ENCODE data around the gene ZNF787. TPM values are rescaled to one million over a fixed set of nuclear protein-coding genes. Genes with fewer than 3 reads are reported as not detected.

Gene ZNF787
- total and polyA plus RNA-seq, 10 of the 15 experiments (the other 5 are each of a cell fraction or from before 2014, with no cell fraction given), result 0.23 to 39.9 (median 4.1) TPM

DNA sequence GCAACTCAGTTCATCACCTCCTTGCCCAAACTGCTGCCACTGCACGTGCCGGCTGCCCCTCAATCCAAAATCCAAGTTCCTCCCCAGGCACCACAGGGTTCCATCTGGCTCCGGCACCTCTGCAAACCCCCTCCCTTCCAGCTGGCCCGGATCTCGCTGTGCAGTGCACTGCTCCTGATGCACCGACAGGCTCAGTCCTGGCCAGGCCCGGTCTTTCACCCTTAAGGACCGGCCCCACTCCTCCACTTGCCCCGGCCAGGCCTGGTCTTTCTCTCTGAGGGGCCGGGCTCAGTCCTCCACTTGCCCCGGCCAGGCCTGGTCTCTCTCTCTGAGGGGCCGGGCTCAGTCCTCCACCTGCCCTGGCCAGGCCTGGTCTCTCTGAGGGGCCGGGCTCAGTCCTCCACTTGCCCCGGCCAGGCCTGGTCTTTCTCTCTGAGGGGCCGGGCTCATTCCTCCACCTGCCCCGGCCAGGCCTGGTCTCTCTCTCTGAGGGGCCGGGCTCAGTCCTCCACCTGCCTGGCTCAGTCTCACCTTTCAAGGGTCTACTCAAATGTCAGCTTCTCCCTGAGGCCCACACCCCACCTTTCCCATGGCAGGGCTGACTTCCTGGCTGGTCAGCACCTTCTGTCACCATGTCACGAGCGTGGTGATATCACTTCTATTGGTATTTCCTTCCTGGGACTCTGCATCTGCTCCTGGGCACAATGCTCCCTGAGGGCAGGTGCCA is 6.9 kb downstream of the ZNF787 start:
- H4K20me1 ChIP-seq (ENCODE audit: control insufficient read depth, insufficient read depth), result no peaks in the 10 kb centered on the region
- 94% methylated on average over 19 of the region's 19 CpGs for WGBS (ENCODE audit: insufficient coverage, insufficient replicate concordance, low lambda C conversion rate, missing lambda C conversion rate)

GRCh38 chr19:56113074-56113632 is 7.9 kb downstream of the ZNF787 start:
- in situ Hi-C loops (cut with MboI), result no loop called here
- CTCF ChIA-PET, result no interaction called here
- no peak for DNase-seq (ENCODE audit: low read depth, low spot score)
- Histone ChIP-seq H3K27ac (ENCODE audit: control insufficient read depth, insufficient read depth) (peak overlapping the region; percentile 60; the same call in 1 of the 2 replicates), H3K79me2 (ENCODE audit: control insufficient read depth, insufficient read depth, low read length) (peaks cover 85% of the 10 kb centered on the region), H2AFZ (ENCODE audit: control insufficient read depth, low read depth, low read length) (no peak overlapping the region), H4K20me1 (ENCODE audit: control insufficient read depth, insufficient read depth) (no peaks in the 10 kb centered on the region; the same call in 1 of the 2 replicates), H3K4me2 (ENCODE audit: control insufficient read depth, insufficient read depth) (peak overlapping the region; percentile 36), H3K36me3 (ENCODE audit: control insufficient read depth in 2 of 2, insufficient read depth in 2 of 2, low read length in 1 of 2) (peaks cover 0 to 5% of the 10 kb centered on the region in 2 experiments; a peak in 3 of 4 replicates), H3K9ac (ENCODE audit: control insufficient read depth, insufficient read depth, low read length) (no peak overlapping the region), H3K4me3 (peak overlapping the region; percentile 55), H3K4me1 (ENCODE audit: control insufficient read depth, insufficient read depth, low read length) (peaks cover 44% of the 10 kb centered on the region), H3K27me3 (replicated peaks in 1 of 2; ENCODE audit: control insufficient read depth in 2 of 2, insufficient read depth in 2 of 2, low read length in 1 of 2) (no peaks in the 10 kb centered on the region), H3K9me3 (replicated peaks; ENCODE audit: control insufficient read depth, insufficient read depth, low read length) (no peaks in the 10 kb centered on the region)
- no peak for FAIRE-seq
- 18% methylated on average over 20 of the region's 20 CpGs for WGBS (ENCODE audit: insufficient coverage, insufficient replicate concordance, low lambda C conversion rate, missing lambda C conversion rate)
- 0 out of 3 replicates have a peak, but pooled peaks have one; percentile 3 for ATAC-seq
- RAD21 ChIA-PET (ENCODE audit: unreplicated experiment), result no interaction called here
- POLR2A ChIA-PET, result interaction anchor here (0.5 kb wide), 1 partner anchor 9 kb away, joined by 8 read pairs; no protein-coding TSS in a partner anchor
- SMC1A ChIA-PET (ENCODE audit: uncharacterized antibody, unreplicated experiment), result no interaction called here
- intact Hi-C loops (cut with micrococcal nuclease; ENCODE audit: unreplicated experiment), result no loop called here
- no TSS peak for BruUV-seq (replicated peaks)
- 0 out of 2 replicates have a peak, but pooled peaks have one; percentile 23 for TF ChIP-seq POLR2A (IDR thresholded peaks at IDR 0.05; ENCODE audit: low read depth, low read length)
- no peak for TF ChIP-seq ATF7 (IDR thresholded peaks at IDR 0.05; ENCODE audit: low read depth)
- no peak; the same call in 1 of the 2 replicates for TF ChIP-seq RUNX3 (IDR thresholded peaks at IDR 0.05; ENCODE audit: low read length)
- 0 out of 2 replicates have a peak, but pooled peaks have one; percentile 49 for TF ChIP-seq YY1 (IDR thresholded peaks at IDR 0.05; ENCODE audit: low read depth, low read length)
- TF ChIP-seq, protein P1, sequence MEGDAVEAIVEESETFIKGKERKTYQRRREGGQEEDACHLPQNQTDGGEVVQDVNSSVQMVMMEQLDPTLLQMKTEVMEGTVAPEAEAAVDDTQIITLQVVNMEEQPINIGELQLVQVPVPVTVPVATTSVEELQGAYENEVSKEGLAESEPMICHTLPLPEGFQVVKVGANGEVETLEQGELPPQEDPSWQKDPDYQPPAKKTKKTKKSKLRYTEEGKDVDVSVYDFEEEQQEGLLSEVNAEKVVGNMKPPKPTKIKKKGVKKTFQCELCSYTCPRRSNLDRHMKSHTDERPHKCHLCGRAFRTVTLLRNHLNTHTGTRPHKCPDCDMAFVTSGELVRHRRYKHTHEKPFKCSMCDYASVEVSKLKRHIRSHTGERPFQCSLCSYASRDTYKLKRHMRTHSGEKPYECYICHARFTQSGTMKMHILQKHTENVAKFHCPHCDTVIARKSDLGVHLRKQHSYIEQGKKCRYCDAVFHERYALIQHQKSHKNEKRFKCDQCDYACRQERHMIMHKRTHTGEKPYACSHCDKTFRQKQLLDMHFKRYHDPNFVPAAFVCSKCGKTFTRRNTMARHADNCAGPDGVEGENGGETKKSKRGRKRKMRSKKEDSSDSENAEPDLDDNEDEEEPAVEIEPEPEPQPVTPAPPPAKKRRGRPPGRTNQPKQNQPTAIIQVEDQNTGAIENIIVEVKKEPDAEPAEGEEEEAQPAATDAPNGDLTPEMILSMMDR (IDR thresholded peaks at IDR 0.05 in 2 of 3, conservative IDR thresholded peaks at IDR 0.05 in 1 of 3; ENCODE audit: control insufficient read depth in 2 of 3, extremely low read depth in 1 of 3, insufficient read depth in 1 of 3, low read depth in 3 of 3, low read length in 3 of 3), result 0 out of 6 replicates have a peak, but pooled peaks of 1 of the 3 experiments have one; percentile 6
- 0 out of 2 replicates have a peak, but pooled peaks have one; percentile 28 for TF ChIP-seq EED (IDR thresholded peaks at IDR 0.05; ENCODE audit: low read depth)
- TF ChIP-seq, protein P2, sequence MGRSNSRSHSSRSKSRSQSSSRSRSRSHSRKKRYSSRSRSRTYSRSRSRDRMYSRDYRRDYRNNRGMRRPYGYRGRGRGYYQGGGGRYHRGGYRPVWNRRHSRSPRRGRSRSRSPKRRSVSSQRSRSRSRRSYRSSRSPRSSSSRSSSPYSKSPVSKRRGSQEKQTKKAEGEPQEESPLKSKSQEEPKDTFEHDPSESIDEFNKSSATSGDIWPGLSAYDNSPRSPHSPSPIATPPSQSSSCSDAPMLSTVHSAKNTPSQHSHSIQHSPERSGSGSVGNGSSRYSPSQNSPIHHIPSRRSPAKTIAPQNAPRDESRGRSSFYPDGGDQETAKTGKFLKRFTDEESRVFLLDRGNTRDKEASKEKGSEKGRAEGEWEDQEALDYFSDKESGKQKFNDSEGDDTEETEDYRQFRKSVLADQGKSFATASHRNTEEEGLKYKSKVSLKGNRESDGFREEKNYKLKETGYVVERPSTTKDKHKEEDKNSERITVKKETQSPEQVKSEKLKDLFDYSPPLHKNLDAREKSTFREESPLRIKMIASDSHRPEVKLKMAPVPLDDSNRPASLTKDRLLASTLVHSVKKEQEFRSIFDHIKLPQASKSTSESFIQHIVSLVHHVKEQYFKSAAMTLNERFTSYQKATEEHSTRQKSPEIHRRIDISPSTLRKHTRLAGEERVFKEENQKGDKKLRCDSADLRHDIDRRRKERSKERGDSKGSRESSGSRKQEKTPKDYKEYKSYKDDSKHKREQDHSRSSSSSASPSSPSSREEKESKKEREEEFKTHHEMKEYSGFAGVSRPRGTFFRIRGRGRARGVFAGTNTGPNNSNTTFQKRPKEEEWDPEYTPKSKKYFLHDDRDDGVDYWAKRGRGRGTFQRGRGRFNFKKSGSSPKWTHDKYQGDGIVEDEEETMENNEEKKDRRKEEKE (IDR thresholded peaks at IDR 0.05), result no peak
- TF ChIP-seq IKZF2 (IDR thresholded peaks at IDR 0.05), result peak in 1 of 2 experiments; percentile 12; a peak in 1 of 4 replicates

More for the DNA sequence above, 6.9 kb downstream of the ZNF787 start:
- ChIA-PET CTCF (no interaction called here), SMC1A (ENCODE audit: uncharacterized antibody, unreplicated experiment) (no interaction called here), POLR2A (no interaction called here), RAD21 (ENCODE audit: unreplicated experiment) (no interaction called here)
- H3K4me1 ChIP-seq (ENCODE audit: control insufficient read depth, insufficient read depth, low read length), result peaks cover 46% of the 10 kb centered on the region
- DNase-seq (ENCODE audit: low read depth, low spot score) (no peak), FAIRE-seq (no peak), ATAC-seq (no peak)
- H3K4me2 ChIP-seq (ENCODE audit: control insufficient read depth, insufficient read depth), result no peak overlapping the region
- TF ChIP-seq ATF3 (IDR thresholded peaks at IDR 0.05; ENCODE audit: borderline replicate concordance, extremely low read depth, low read depth, low read length), result no peak
- 0 out of 4 replicates have a peak, but pooled peaks of 1 of the 2 experiments have one; percentile 16 for TF ChIP-seq BHLHE40 (IDR thresholded peaks at IDR 0.05; ENCODE audit: borderline replicate concordance in 1 of 2, low read depth in 2 of 2, low read length in 1 of 2)
- no peak overlapping the region for H3K4me3 ChIP-seq
- peaks cover 3 to 5% of the 10 kb centered on the region in 2 experiments; a peak in 2 of 4 replicates for H3K36me3 ChIP-seq (ENCODE audit: control insufficient read depth in 2 of 2, insufficient read depth in 2 of 2, low read length in 1 of 2)
- no peaks in the 10 kb centered on the region for H3K27me3 ChIP-seq (replicated peaks in 1 of 2; ENCODE audit: control insufficient read depth in 2 of 2, insufficient read depth in 2 of 2, low read length in 1 of 2)
- no peak overlapping the region for H3K27ac ChIP-seq (ENCODE audit: control insufficient read depth, insufficient read depth)
- H3K9ac ChIP-seq (ENCODE audit: control insufficient read depth, insufficient read depth, low read length), result no peak overlapping the region
- in situ Hi-C loops (cut with MboI), result no loop called here
- no TSS peak for BruUV-seq (replicated peaks)
- no peaks in the 10 kb centered on the region for H3K9me3 ChIP-seq (replicated peaks; ENCODE audit: control insufficient read depth, insufficient read depth, low read length)
- H3K79me2 ChIP-seq (ENCODE audit: control insufficient read depth, insufficient read depth, low read length), result peaks cover 86% of the 10 kb centered on the region
- no peak overlapping the region for H2AFZ ChIP-seq (ENCODE audit: control insufficient read depth, low read depth, low read length)
- intact Hi-C loops (cut with micrococcal nuclease; ENCODE audit: unreplicated experiment), result no loop called here

All from GM12878 (cell line).